GM12878 (cell line): ENCODE results near the gene ARR3. TPM values are rescaled to one million over a fixed set of nuclear protein-coding genes. Genes with fewer than 3 reads are reported as not detected.
A peak's percentile ranks its signal among the peaks of the same experiment; 100 is the strongest.

Source experiments
- ATAC-seq: fragments of 200-7000 bp; cut with Tn5 transposase; 3 replicates; pipeline ENCODE4 v1.9.1; 2020; ENCODE audit warnings: mild to moderate bottlenecking, moderate library complexity
- BruUV-seq: library from RNA; stranded (reverse); fragments of 400-500 nt; replicated peaks from 2 replicates; lab custom pipeline; 2021; lab: Mats Ljungman, UMichigan
- CTCF ChIA-PET: fragments of 300-600 bp; sonication (Branson Sonifier 250); formaldehyde crosslinking; extraction: SDS; loops from one replicate; lab custom pipeline; 2021; ENCODE audit warnings: inconsistent platforms; lab: Yijun Ruan, JAX
- POLR2A ChIA-PET: fragments of 350-600 bp; formaldehyde crosslinking; extraction: SDS; loops from one replicate; lab custom pipeline; 2021; ENCODE audit warnings: inconsistent platforms; lab: Charles Lee
- RAD21 ChIA-PET: fragments of 300-600 bp; sonication (Branson Sonifier 250); formaldehyde crosslinking; loops from one replicate; lab custom pipeline; 2023; ENCODE audit warnings: antibody characterized with exemption; ENCODE audit not compliant: unreplicated experiment; lab: Charles Lee
- SMC1A ChIA-PET: fragments of 300-600 bp; sonication (Branson Sonifier 250); formaldehyde crosslinking; loops from one replicate; lab custom pipeline; 2023; ENCODE audit not compliant: unreplicated experiment, uncharacterized antibody; lab: Charles Lee
- DNase-seq: peaks from one replicate; pipeline ENCODE4 v3.0.0-alpha.2; 2011; ENCODE audit warnings: low read depth, low spot score
- FAIRE-seq: peaks from 3 replicates; lab custom pipeline; 2011; peaks lifted over from hg19 to GRCh38; lab: Jason Lieb, UNC
- H2AFZ ChIP-seq: 2 replicates; pipeline ENCODE4 v1.6.0; 2011; ENCODE audit warnings: low read depth, low read length, control low read depth; ENCODE audit not compliant: control insufficient read depth
- H3K27ac ChIP-seq: 2 replicates; pipeline ENCODE4 v1.5.1; 2011; ENCODE audit warnings: control low read depth; ENCODE audit not compliant: control insufficient read depth, insufficient read depth
- H3K27me3 ChIP-seq, 2 experiments: replicated peaks in 1 of 2; 2 replicates each; pipeline versions ENCODE4 v1.6.0 to v1.6.1; 2011; ENCODE audit warnings: low read length in 1 of 2; ENCODE audit not compliant: control insufficient read depth in 2 of 2, insufficient read depth in 2 of 2
- H3K36me3 ChIP-seq, 2 experiments: 2 replicates each; pipeline ENCODE4 v1.5.1; 2011; ENCODE audit warnings: low read length in 1 of 2; ENCODE audit not compliant: control insufficient read depth in 2 of 2, insufficient read depth in 2 of 2
- H3K4me1 ChIP-seq: 2 replicates; pipeline ENCODE4 v1.6.1; 2011; ENCODE audit warnings: mild to moderate bottlenecking, low read length, moderate library complexity, mixed read lengths; ENCODE audit not compliant: control insufficient read depth, insufficient read depth
- H3K4me2 ChIP-seq: 2 replicates; pipeline ENCODE4 v1.6.0; 2011; ENCODE audit warnings: control low read depth; ENCODE audit not compliant: control insufficient read depth, insufficient read depth
- H3K4me3 ChIP-seq: fragments of 200-600 bp; sonication (generic); 2 replicates; pipeline ENCODE4 v1.5.1; 2016
- H3K79me2 ChIP-seq: 2 replicates; pipeline ENCODE4 v1.6.0; 2011; ENCODE audit warnings: low read length; ENCODE audit not compliant: control insufficient read depth, insufficient read depth
- H3K9ac ChIP-seq: 2 replicates; pipeline ENCODE4 v1.8.0; 2011; ENCODE audit warnings: low read length, control low read depth, mixed read lengths; ENCODE audit not compliant: control insufficient read depth, insufficient read depth
- H3K9me3 ChIP-seq: replicated peaks from 3 replicates; pipeline ENCODE4 v1.5.1; 2011; ENCODE audit warnings: mild to moderate bottlenecking, low read length; ENCODE audit not compliant: control insufficient read depth, insufficient read depth
- H4K20me1 ChIP-seq: 2 replicates; pipeline ENCODE4 v1.6.0; 2011; ENCODE audit not compliant: control insufficient read depth, insufficient read depth
- BACH1 ChIP-seq: fragments of 450-650 bp; IDR thresholded peaks from 2 replicates; pipeline ENCODE4 v1.6.1; 2017; ENCODE audit warnings: mild to moderate bottlenecking, borderline replicate concordance
- E2F4 ChIP-seq: IDR thresholded peaks from 2 replicates; pipeline ENCODE4 v1.6.1; 2012; ENCODE audit warnings: low read depth, low read length, improper control_type of control experiment
- ELK1 ChIP-seq: IDR thresholded peaks from 2 replicates; pipeline ENCODE4 v1.6.1; 2012; ENCODE audit warnings: low read depth, low read length, improper control_type of control experiment
- GABPA ChIP-seq: IDR thresholded peaks from 2 replicates; pipeline ENCODE4 v1.6.1; 2014; ENCODE audit warnings: antibody characterized with exemption, low read depth, mild to moderate bottlenecking, inconsistent platforms
- MXI1 ChIP-seq: fragments of 150-350 bp; IDR thresholded peaks from 2 replicates; pipeline ENCODE4 v1.6.1; 2011; ENCODE audit warnings: low read depth, mild to moderate bottlenecking, inconsistent platforms, low read length, improper control_type of control experiment
- PKNOX1 ChIP-seq: fragments of 450-650 bp; IDR thresholded peaks from 2 replicates; pipeline ENCODE4 v1.6.1; 2016; ENCODE audit warnings: mild to moderate bottlenecking
- SMARCA5 ChIP-seq: fragments of 450-650 bp; IDR thresholded peaks from 2 replicates; pipeline ENCODE4 v1.6.1; 2017; ENCODE audit warnings: mild to moderate bottlenecking
- SREBF1 ChIP-seq: IDR thresholded peaks from 2 replicates; pipeline ENCODE4 v1.6.1; 2012; ENCODE audit warnings: mild to moderate bottlenecking, low read length
- SUZ12 ChIP-seq: fragments of 200-600 bp; sonication (generic); IDR thresholded peaks from one replicate; pipeline ENCODE4 v1.6.1; 2018; ENCODE audit warnings: antibody characterized with exemption, mild to moderate bottlenecking; ENCODE audit not compliant: unreplicated experiment
- ZNF622 ChIP-seq: fragments of 450-650 bp; IDR thresholded peaks from 2 replicates; pipeline ENCODE4 v1.6.1; 2017; ENCODE audit warnings: mild to moderate bottlenecking, inconsistent platforms
- whole genome bisulfite sequencing: methylation state at CpG from one replicate; pipeline ENCODE4 v1.1.6; 2016; ENCODE audit warnings: low lambda C conversion rate; ENCODE audit not compliant: insufficient replicate concordance, insufficient coverage; ENCODE audit errors: missing lambda C conversion rate; 5-methylcytosine and 5-hydroxymethylcytosine counted together
- in situ Hi-C: fragments of 300-500 bp; cut with MboI; formaldehyde crosslinking; loops from 9 replicates; pipeline ENCODE4 v1.14.3; 2018; ENCODE audit warnings: mixed read lengths
- intact Hi-C: fragments of 100-400 bp; cut with micrococcal nuclease; formaldehyde crosslinking; loops from one replicate; pipeline ENCODE4 v1.14.2; 2022; ENCODE audit not compliant: unreplicated experiment
- polyA plus RNA-seq, 11 experiments: library from polyadenylated mRNA; depleted of rRNA in 4 of 11; unstranded in 6 of 11; stranded (reverse) in 5 of 11; fragments of >200 nt; fragmentation: Nextera tagmentation in 4 of 11; fragmentation: Illumina TruSeq in 1 of 11; extraction: Ambion mirVana in 4 of 11; extraction: Trizol in 1 of 11; gene quantifications; 1 replicate in 1 of 11; 2 replicates in 10 of 11; pipeline versions ENCODE4 v1.2.1 to v1.2.3, GENCODE V29; 2011 to 2016; ENCODE audit warnings: inconsistent platforms in 2 of 11, missing spikeins in 2 of 11, low read depth in 1 of 11
- total RNA-seq, 4 experiments: library from RNA; depleted of rRNA in 3 of 4; stranded (reverse); fragments of >200 nt in 3 of 4; fragmentation: Illumina TruSeq in 1 of 4; extraction: Trizol in 1 of 4; gene quantifications; 2 replicates each; pipeline versions ENCODE4 v1.2.1 to v1.2.3, GENCODE V29; 2013 to 2021

ARR3 gene
- total and polyA plus RNA-seq, 10 of the 15 experiments (the other 5 are each of a cell fraction or from before 2014, with no cell fraction given) = not detected

GRCh38 chrX:70289168-70289792 is 21.1 kb downstream of the ARR3 start:
- 36% methylated on average over 11 of the region's 11 CpGs for WGBS
- no peak for ATAC-seq
- Histone ChIP-seq H3K4me3 (peak overlapping the region; percentile 69), H3K4me2 (peak overlapping the region; percentile 40), H2AFZ (peak overlapping the region; percentile 54), H4K20me1 (no peaks in the 10 kb centered on the region), H3K27me3 (no peaks in the 10 kb centered on the region), H3K36me3 (no peaks in the 10 kb centered on the region), H3K9me3 (no peaks in the 10 kb centered on the region), H3K4me1 (no peaks in the 10 kb centered on the region), H3K79me2 (peaks cover 9% of the 10 kb centered on the region), H3K27ac (peak overlapping the region; percentile 64), H3K9ac (peak overlapping the region; percentile 72)
- SMC1A ChIA-PET = interaction anchor here (0.9 to 1.4 kb wide), 4 partner anchors 15 to 157 kb away, joined by 3 to 4 read pairs (median 3); partner anchors contain the start of gene IGBP1
- TSS peak; percentile 86 for BruUV-seq
- POLR2A ChIA-PET = interaction anchor here (1.0 kb wide), 1 partner anchor 156 kb away, joined by 6 read pairs; the partner anchor contains the start of gene IGBP1
- FAIRE-seq = no peak
- intact Hi-C loops = no loop called here
- in situ Hi-C loops = no loop called here
- RAD21 ChIA-PET = interaction anchor here (1.4 kb wide), 1 partner anchor 156 kb away, joined by 7 read pairs; the partner anchor contains the start of gene IGBP1
- TF ChIP-seq ZNF622 = no peak
- TF ChIP-seq BACH1 = 0 out of 2 replicates have a peak, but pooled peaks have one; percentile 14
- CTCF ChIA-PET = interaction anchor here (0.5 to 1.1 kb wide), 4 partner anchors 33 to 156 kb away, joined by 3 to 8 read pairs (median 4); partner anchors contain the start of gene IGBP1
- DNase-seq = no peak

- ChIA-PET POLR2A (interaction anchor here (1.0 kb wide), 1 partner anchor 157 kb away, joined by 6 read pairs; the partner anchor contains the start of gene IGBP1), RAD21 (interaction anchor here (1.4 kb wide), 1 partner anchor 157 kb away, joined by 7 read pairs; the partner anchor contains the start of gene IGBP1), SMC1A (interaction anchor here (1.0 to 1.4 kb wide), 4 partner anchors 16 to 157 kb away, joined by 3 to 4 read pairs (median 4); partner anchors contain the start of gene IGBP1), CTCF (interaction anchor here (1.0 to 1.1 kb wide), 3 partner anchors 143 to 157 kb away, joined by 3 to 8 read pairs (median 4); partner anchors contain the start of gene IGBP1)
- DNase-seq = peak; percentile 54
- no peak for FAIRE-seq
- H3K4me2 ChIP-seq = peak within 1 kb of the TSS; percentile 40
- H4K20me1 ChIP-seq = no peaks in the 10 kb centered on the region
- no TSS peak for BruUV-seq
- ATAC-seq = peak; percentile 99
- peak within 1 kb of the TSS; percentile 77 for H2AFZ ChIP-seq
- H3K36me3 ChIP-seq = no peaks in the 10 kb centered on the region
- no peaks in the 10 kb centered on the region for H3K27me3 ChIP-seq
- H3K4me1 ChIP-seq = no peaks in the 10 kb centered on the region
- in situ Hi-C loops (no loop called here), intact Hi-C loops (no loop called here)
- H3K9me3 ChIP-seq = no peaks in the 10 kb centered on the region
- WGBS = 27% methylated on average over 59 of the region's 62 CpGs
- peak within 1 kb of the TSS; percentile 69 for H3K4me3 ChIP-seq
- peak within 1 kb of the TSS; percentile 72 for H3K9ac ChIP-seq
- H3K79me2 ChIP-seq = peaks cover 9% of the 10 kb centered on the region
- peak within 1 kb of the TSS; percentile 71 for H3K27ac ChIP-seq
- TF ChIP-seq SUZ12 (no peak), E2F4 (peak; percentile 94), MXI1 (peak; percentile 62), SMARCA5 (no peak), GABPA (peak; percentile 81), PKNOX1 (no peak), ELK1 (0 out of 2 replicates have a peak, but pooled peaks have one; percentile 20), SREBF1 (no peak)
Observed at GRCh38 chrX:70289793-70290770, 21.9 kb downstream of the ARR3 start, which contains the start of the genes KIF4A and PDZD11. Gene KIF4A (plus strand): TSS chrX:70290104. CDS start chrX:70290459, 355 bp downstream. Gene PDZD11 (minus strand): TSS chrX:70289927. CDS start chrX:70289341, 586 bp downstream.
